ENCODE measurements around the gene PFKL.
"Not testable (repeated sequence)": the region's sequence is repeated elsewhere in the genome, so short reads cannot be mapped to it uniquely, and the experiment has no call there.

Gene PFKL

DNA sequence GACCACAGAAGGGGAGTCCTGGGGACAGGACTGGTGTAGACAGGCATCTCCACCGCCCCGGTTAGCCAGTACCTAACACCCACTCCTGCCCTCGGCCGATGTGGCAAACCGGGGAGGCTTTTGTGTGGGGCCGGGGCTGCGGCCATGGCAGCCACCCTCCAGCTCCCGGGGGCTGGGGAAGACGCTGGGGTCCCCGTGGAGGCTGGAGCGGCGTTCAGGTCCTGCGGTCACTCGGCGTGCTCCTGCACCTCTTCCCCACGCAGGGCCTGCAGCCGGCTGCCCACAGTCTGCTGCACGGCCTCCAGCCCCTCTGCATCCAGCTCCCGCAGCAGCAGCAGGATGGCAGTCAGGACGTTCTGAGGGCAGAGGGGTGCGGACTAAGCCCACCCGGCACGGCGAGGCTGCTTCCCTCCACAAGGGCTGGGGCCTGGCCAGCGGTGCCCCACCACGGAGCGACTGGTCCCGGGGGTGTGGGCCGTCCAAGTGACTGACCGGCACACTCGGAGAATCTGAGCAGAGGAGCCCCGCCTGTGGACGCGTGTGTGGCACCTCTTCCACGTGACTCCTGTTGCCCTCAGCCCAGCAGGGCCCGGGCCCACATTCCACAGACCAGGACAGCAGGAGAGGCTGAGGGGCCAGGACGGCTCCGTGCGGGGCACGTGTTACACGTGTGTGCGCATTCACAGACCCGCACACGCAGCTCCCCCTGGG, 30.3 kb downstream of the PFKL start:
- DNase-seq, result no peak

DNA sequence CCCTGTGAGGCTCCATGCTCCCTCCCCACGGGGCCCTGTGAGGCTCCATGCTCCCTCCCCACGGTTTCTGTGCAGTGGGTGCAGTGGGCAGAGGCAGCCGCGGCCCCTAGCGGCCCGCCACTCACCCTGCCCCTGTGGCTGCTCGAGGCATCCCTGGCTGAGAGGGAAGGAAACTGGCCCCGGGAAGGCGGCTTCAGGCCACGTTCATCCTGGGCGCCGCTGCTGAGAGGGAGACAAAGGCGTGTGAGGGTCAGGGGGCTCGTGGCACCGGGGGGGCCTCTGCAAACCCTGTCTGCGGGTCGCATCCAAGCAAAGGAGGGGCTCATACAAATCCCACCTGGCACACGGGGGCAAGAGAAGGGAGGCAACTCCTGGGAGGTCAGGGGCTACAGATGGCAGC, 30.8 kb downstream of the PFKL start:
- no peak for DNase-seq

DNA sequence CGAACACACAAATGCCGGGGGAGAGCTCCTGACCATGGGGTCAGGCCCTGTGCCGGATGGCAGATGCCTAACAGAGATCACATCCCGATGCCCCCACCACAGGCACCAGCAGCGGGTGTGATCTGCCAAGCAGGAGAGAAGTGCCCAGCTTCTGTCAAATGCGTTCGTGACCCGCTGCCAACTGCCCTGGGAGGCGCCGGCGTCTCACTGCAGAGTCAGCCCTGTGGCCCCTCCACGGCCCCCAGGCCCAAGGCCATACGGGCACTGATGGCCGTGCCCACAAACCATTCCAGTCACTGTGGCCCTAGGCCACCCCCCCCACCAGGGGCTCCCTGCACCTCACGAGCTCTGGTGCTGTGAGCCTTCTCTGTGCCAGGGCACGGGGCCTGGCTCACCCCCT, 31.4 kb downstream of the PFKL start:
- no peak for DNase-seq

DNA sequence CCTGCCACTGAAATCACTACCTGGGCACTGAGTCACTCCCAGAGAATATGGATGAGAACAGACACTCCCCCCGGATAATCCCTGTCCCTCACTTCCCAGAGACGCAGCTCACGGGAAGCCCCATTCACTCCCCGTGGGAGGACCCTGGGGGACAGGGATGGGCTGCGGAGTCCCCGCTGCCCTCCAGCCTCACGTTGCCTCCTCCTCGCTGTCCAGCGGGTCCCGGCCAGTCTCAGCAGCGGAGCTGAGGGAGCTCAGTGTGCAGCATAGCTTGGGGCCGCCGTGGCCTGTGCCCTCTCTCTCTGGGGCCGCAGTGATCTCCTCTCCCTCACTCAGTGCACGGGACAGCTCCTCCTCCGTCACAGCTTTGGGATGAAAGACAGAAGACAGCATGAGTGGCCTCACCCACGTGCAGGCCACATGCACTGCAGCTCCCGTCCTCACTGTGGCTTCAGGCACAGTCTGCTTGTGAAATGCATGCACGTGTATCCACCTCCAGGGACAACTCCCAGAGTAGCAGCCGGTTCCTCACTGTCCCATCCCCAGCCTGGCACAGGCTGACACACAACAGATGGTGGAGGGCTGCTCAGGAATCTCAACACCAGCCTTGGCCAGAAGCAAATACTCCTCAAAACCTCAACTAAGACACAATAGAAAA, 31.9 kb downstream of the PFKL start:
- no peak for DNase-seq

DNA sequence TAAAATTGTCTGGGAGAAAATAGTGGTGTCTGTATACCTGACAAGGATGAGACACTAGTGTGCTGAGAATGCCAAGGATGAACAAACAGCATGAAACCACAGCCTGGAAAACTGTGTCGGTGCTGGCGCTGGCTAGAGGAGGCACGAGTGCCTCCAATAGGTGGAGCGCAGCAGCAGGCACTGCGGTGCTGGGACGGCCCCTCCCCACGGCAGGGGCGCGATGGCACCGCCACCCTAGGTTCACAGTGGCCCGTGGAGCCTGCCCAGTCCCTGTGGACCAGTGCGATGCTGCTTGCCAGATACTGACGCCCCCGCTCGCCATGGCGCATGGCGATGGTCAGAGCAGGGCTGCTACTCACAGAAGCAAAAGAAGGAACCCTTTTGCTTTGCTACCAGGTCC, 32.5 kb downstream of the PFKL start:
- DNase-seq, result no peak

DNA sequence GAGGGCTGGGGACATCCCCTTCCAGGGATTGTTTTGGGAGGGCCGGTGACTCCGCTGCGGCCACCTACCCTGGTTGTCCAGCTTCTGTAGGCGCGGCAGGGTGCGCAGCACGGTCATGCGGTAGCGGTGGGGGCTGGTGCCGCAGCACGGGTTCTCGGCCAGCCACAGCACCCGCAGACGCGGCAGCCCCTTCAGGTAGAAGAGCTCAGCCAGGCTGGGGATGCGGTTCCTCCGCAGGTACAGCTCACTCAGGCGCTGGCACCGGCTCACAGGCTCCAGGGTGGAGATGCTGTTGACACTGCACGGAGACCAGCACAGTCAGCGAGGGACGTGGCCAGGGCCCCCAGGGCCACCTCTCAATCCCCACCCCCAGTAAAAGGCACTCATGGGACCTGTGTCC, 33.1 kb downstream of the PFKL start:
- no peak for DNase-seq

DNA sequence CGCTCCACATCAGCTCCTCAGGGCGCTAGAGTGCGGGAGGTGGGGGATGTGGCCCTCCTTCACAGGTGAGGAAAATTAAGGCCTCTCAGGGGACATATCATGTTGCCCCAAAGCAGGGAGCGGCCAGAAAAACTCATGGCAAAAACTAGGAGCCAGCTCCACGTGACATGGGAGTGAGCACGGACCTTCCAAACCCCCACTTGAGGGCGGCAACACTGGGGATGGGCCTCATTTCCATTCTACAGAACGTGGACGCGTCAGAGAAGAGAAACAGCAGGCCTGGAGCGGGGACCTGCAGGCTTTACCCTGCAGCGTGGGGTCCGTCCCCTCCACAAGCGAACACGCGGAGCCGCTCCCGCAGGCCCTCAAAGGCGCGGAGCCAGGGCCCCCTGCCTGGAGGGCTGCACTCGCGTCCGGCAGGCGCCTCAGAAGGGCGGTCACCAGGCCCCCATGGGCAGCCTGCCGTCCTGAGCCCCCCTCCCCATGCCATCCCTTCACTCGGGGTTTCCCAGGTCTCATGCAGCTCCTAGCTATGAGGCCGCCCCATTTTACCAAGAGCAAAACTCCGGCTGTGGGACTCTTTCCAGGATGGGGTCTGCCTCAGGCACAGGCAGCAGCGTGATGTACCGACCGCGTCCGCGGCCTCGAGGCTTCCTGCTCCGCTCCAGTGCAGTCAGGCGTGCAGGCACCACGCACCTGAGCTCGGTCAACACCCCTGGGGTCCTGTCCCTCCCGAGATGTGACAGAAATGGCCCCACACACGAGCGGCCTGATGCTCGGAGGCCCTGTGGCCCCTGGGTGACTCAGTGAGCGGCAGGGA, 33.9 kb downstream of the PFKL start:
- no peak for DNase-seq

DNA sequence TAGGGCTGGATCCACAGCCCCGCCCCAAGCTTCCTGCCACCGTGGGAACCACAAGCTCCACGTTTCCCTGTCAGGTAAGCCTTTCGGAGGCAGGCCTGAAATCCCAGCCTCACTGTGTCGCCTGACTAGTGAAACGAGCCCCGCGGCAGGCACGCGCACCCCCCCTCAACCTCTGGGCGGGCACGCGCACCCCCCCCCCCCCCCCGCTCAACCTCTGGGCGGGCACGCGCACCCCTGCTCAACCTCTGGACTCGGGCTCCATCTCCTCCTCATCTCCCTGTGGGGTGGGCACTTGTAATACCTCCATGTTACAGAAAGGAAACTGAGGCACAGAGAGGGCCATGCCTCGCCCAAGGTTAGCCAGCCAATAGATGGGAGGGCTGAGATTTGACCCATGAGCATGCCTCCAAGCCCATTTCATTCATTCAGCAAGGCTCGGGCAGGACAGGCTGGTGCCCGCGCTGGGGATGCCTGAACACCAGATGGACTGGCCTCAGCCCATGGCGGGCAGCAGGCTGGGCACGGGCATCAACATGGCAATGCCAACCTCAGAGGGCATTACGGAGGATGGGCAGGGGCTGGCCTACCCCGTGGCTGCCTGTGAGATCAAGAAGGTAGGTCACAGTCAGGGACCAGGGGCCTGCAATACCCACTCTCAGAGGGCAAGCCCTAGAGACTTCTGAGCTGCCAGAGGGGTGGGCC, 34.6 kb downstream of the PFKL start:
- no peak for DNase-seq

DNA sequence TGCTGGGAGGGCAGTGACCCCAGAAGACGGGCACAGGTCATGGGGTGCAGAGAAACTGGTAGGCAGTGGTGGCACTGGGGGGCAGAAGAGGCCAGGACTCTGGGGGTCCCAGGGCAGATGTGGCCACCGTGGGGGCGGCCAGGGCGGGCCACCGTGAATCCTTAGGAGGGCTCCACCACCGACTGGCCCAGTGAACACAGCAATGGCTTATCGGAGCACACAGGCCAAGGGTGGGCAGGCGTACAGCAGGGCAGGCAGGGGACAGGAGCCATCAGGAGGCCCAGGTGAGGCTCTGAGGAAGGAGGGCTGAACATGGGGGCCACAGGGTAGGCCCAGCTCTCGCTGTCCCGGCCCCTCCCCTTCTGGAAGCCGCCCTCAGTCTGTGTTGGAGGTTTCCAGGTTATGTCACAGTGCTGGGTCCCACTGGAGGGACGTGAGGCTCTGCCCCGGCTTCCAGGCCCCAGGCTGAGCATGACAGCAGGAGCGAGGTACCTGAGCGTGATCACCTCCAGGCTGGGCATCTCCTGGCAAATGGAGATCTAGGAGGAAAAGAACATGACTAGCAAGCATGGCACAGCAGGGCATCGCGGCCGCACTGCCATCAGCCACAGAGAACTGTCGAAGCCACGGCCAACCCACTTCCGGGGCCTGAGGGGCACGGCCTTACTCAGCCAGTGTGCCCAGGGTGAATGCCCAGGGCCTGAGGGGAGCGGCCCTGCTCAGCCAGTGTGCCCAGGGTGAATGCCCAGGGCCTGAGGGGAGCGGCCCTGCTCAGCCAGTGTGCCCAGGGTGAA, 35.6 kb downstream of the PFKL start:
- no peak for DNase-seq

DNA sequence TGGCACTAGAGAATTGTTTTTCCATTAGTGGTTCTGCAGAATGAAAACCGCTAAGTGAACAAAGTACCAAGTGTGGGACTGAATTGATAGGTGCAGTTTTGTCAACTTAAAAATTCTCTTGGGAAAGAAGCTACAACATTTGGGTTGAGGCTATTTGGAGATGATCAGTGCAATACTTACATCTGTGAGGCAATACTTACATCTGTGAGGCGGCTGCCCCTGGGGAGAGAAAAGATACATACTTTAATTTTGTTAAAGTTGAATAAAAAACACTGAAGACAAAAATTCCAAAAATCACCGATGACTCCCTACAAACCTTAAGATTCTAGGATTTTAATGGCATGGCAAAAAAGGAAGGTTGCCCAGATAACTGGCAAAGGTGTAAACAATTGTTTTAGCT, 37.6 kb downstream of the PFKL start:
- no peak for DNase-seq

DNA sequence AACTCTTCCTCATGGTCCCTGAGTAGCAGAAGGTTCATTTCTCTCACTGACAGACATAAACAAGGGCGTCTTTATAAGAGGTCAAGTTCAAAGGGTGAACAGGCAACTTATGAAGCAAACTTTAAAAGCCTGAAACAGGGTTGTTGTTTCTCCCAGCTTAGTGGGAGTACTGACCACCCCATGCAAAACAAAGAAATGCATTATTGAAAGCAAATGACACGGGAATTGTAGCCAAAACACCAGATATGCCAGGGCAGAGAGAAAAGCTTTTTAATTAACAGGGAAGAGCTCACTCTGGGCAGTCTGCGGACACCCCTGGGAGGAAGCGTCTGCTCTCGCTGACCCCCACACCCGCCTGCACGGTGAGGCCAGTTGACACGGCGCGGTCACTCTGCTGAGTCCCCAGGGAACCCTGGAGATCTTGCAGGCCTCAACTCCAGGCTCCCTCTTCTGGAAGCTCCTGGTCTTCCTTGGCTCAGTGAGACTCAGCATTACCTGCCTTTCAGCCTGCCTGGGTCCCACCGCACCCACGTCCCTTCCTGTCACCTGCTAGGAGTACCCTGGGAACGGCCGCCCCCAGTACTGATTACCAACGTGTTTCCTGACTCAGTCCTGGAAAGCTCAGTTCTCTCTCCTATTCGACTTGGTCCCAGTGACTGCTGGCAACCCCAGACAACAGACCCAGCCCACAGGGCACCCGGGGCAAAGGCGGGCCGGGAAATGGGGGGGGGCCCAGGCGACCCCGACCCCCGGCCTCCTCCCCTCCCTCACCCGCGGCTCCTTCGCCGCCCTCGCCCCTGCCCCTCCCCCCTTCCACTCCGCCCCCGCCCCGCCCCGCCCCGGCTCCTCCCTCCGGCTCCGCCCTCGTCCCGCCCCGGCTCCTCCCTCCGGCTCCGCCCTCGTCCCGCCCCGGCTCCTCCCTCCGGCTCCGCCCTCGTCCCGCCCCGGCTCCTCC, 38.4 kb downstream of the PFKL start:
- peak; percentile 44 for DNase-seq

DNA sequence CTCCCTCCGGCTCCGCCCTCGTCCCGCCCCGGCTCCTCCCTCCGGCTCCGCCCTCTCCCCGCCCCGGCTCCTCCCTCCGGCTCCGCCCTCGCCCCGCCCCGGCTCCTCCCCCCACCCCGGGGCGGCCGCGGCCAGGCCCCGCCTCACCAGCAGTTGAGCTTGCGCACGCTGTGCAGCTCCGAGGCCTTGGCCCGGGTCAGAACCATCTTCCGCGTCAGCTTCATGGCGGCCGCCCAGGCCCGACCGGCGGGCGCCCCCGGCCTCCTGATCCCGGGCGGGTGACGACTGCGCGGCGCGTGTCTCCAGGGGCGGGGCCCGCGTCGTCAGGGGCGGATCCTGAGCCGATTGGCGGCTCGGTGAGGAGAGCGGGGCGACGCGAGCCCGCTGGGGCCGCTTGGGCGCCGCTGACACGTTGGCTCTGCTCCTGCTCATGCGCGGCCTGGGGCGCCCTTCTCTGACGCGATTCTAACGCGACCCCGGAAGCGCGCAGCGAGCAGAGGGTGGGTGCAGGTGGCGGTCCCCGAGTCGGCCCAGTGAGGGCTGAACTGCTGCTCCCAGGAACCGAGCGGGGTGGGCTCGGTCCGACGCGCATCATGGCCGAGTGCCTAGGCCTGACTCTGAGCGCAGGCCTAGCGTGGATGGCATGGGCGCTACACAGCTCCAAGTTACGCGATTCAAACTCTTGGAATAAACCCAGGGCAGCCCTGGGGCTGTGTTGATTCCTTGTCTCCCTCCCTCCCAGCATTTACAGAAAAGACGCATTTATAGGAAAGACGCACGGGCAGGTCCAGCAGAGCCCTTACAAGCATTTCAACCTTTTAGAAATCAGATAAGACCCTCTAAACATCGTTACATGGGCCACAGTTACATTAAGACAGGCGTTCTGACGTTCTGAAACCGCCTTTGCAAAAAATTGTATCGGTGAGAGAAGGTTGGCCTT, 39.4 kb downstream of the PFKL start, which contains the start of gene CFAP410:
CFAP410 (minus strand) TSS at position 420 of the 940 bp plus-strand sequence; CDS start at position 224, 196 bp downstream.
- DNase-seq, result peak; percentile 93

DNA sequence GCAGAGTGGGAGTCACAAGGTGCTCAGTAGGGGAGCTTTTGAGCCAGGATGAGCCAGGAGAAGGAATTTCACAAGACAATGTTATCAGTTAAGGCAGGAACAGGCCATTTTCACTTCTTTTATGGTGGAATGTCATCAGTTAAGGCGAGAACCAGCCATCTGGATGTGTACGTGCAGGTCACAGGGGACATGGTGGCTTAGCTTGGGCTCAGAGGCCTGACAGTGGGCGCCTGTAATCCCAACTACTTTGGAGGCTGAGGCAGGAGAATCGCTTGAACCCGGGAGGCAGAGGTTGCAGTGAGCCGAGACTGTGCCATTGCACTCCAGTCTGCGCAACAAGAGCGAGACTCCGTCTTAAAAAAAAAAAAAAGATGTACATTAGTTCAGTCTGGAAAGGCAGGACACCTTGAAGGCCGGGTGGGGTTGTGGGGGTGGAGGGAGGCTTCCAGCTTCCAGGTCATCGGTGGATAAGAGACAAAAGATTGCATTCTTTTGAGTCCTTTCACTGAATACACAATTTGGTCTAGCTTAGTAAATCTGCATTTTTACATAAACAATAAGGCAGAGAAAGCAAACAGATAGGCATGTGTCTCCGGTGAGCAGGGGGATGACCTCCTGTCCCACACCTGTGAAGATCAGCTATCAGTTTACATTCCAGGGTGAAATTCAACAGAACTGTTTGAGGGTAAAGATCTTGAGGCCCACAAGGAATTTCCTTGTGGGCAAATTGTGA, 42.0 kb downstream of the PFKL start:
- not testable (repeated sequence) for DNase-seq

DNA sequence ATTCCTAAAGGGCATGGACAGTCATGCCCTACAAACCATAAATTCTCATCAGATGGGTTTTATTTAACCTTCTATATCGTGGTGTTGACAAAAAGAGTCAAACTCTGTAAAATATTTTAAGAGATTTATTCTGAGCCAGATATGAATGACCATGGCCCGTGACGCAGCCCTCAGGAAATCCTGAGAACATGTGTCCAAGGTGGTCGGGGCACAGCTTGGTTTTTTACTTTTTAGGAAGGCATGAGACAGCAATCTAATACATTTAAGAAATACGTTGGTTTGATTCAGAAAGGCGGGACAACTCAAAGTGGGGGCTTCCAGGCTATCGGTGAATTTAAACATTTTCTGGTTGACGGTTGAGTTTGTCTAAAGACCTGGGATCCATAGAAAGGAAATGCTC, 43.1 kb downstream of the PFKL start:
- DNase-seq, result not testable (repeated sequence)

DNA sequence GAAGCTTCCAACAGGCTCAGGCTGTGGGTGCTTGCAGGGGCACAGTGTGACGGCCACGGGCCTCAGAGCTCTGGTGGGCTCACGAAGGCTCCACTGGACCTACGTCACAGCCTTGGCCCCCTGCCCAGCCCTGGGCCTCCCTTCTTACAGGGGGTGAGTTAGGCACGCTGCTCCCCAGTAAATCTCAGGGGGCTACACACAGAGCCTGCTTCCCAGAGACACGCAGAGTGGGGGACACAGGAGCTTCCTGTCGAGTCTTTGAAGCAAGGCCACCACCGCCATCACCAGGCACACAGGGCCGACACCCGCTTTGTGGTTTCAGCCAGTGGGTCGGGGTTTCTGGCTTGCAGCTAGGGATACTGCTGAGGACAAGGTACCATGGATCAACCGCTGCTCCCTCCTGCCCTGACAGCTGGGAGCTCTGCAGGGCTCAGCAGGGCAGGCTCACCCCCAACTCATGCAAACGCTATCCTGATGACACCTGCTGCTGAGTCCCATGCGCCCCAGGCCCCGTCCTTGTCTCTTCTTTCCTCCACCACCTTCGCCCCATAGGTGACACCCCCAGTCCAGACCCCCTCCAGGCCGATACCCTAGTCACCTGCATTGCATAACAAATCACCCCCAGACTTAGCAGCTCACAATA, 44.8 kb downstream of the PFKL start:
- DNase-seq, result no peak

DNA sequence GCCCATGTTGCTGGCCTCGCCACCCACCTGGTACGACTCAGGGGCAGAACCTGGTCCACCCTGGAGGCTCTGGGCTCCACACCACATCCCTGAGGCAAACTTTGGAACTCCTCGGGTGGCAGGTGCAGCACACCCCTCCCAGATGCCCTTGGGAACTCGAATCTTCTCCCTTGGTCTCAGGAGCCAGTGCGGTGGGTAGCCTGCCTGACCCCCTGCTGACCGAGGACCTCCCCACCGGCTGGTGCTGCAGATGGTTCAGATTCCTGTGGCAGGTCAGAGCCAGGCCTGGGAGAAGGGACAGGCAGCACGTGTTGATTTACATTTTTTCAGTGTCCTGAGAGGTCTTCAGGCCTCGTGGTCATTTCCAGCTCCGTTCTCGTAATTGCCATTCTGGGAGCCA, 45.6 kb downstream of the PFKL start:
- DNase-seq, result no peak

DNA sequence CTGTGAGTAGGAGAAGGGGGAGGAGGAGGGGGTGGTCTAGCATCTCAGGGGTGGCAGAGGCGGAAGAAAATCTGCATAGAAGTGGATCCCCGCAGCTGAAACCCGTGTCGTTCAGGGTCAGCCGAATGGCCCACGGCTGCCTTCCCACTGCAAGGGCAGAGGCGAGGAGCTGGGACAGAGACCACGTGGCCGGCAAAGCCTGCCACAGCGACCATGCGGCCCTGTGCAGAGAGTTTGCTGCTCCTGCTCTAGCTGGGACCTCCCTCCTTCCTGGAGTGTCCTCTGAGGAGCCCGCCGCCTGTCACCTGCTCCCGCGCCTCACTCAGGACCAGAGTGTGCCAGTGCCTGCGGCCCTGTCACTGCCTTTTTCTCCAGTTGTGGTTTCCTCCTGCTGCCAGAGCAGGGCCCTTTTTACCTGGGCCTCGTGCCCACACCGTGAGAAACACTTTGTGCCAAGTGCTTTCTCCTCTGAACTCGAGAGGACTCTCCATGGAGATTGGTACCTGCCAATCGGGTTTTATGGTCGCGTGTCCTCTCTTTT, 48.1 kb downstream of the PFKL start:
- DNase-seq, result peak; percentile 39

DNA sequence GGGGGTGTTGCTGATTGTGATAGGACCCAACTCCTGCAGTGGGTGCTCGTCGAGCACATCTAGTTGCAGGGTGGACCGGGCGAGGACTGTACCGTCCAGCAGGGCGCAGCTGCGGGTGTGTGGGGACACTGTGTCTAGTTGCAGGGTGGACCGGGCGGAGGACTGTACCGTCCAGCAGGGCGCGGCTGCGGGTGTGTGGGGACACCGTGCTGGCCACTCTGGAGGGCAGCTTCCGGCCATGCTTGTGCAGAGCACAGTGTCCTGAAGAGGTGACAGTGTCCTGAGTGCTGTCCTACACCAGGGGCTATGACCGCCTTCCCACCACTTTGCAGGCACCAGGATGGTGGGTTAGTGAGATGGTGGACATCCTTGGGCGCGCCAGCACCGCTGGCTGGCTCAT, 49.0 kb downstream of the PFKL start:
- no peak for DNase-seq

Measured in NCI-H510A treated with DMSO at 0.1 percent for 48 hours (cell line).